BE2C (cell line): ENCODE results near the gene TKFC.

ENCODE experiments used
- DNase-seq: peaks from one replicate; pipeline ENCODE4 v3.0.0-alpha.2; 2020
- H3K27me3 ChIP-seq: fragments of 250-450 bp; sonication (Bioruptor Pico); 2 replicates; pipeline ENCODE4 v1.5.1; 2020; ENCODE audit warnings: mild to moderate bottlenecking
- H3K36me3 ChIP-seq: fragments of 250-450 bp; sonication (Bioruptor Pico); 2 replicates; pipeline ENCODE4 v1.5.1; 2020; ENCODE audit warnings: mild to moderate bottlenecking
- H3K4me1 ChIP-seq: fragments of 250-450 bp; sonication (Bioruptor Pico); 2 replicates; pipeline ENCODE4 v1.5.1; 2020
- H3K4me3 ChIP-seq: 2 replicates; pipeline ENCODE4 v1.5.1; 2011; ENCODE audit warnings: low read depth, low read length
- H3K9me3 ChIP-seq: fragments of 250-450 bp; sonication (Bioruptor Pico); 2 replicates; pipeline ENCODE4 v1.5.1; 2020
- CTCF ChIP-seq: IDR thresholded peaks from 2 replicates; pipeline ENCODE4 v1.5.1; 2012; ENCODE audit warnings: mild to moderate bottlenecking, low read depth, low read length

Gene TKFC

GRCh38 chr11:61364012-61364675, 31.1 kb downstream of the TKFC start:
- no peak for TF ChIP-seq CTCF
- DNase-seq: no peak
- no peaks in the 10 kb centered on the region for H3K27me3 ChIP-seq
- H3K4me1 ChIP-seq: peaks cover 7% of the 10 kb centered on the region
- H3K4me3 ChIP-seq: no peak overlapping the region
- H3K36me3 ChIP-seq: peaks cover 40% of the 10 kb centered on the region
- no peaks in the 10 kb centered on the region for H3K9me3 ChIP-seq

- no peaks in the 10 kb centered on the region for H3K27me3 ChIP-seq
- no peak for TF ChIP-seq CTCF
- peaks cover 7% of the 10 kb centered on the region for H3K4me1 ChIP-seq
- H3K36me3 ChIP-seq: peaks cover 43% of the 10 kb centered on the region
- no peak overlapping the region for H3K4me3 ChIP-seq
- no peaks in the 10 kb centered on the region for H3K9me3 ChIP-seq
- peak; percentile 24 for DNase-seq
Measured at GRCh38 chr11:61367406-61367805, 34.4 kb downstream of the TKFC start.

- H3K4me1 ChIP-seq: peaks cover 7% of the 10 kb centered on the region
- no peaks in the 10 kb centered on the region for H3K9me3 ChIP-seq
- TF ChIP-seq CTCF: no peak
- DNase-seq: no peak
- H3K27me3 ChIP-seq: no peaks in the 10 kb centered on the region
- no peak overlapping the region for H3K4me3 ChIP-seq
- H3K36me3 ChIP-seq: peaks cover 43% of the 10 kb centered on the region
Measured at GRCh38 chr11:61368646-61369045, 35.6 kb downstream of the TKFC start.

GRCh38 chr11:61369372-61370348, 36.6 kb downstream of the TKFC start:
- no peaks in the 10 kb centered on the region for H3K9me3 ChIP-seq
- no peak for DNase-seq
- peaks cover 37% of the 10 kb centered on the region for H3K36me3 ChIP-seq
- H3K4me3 ChIP-seq: no peak overlapping the region
- no peak for TF ChIP-seq CTCF
- H3K27me3 ChIP-seq: no peaks in the 10 kb centered on the region
- H3K4me1 ChIP-seq: peaks cover 7% of the 10 kb centered on the region

- DNase-seq: no peak
- Histone ChIP-seq H3K4me1 (peaks cover 7% of the 10 kb centered on the region), H3K36me3 (peaks cover 32% of the 10 kb centered on the region), H3K4me3 (no peak overlapping the region), H3K9me3 (no peaks in the 10 kb centered on the region), H3K27me3 (no peaks in the 10 kb centered on the region)
- TF ChIP-seq CTCF: no peak
Measured at GRCh38 chr11:61370349-61371005, 37.4 kb downstream of the TKFC start.
